HG03045 (cell line): ENCODE results near the gene EPS8L2.

Experiments
- ATAC-seq: cut with Tn5 transposase; IDR thresholded peaks from one replicate; pipeline ENCODE4 v1.9.1; 2021; ENCODE audit warnings: mild to moderate bottlenecking, moderate library complexity; ENCODE audit not compliant: unreplicated experiment

Gene EPS8L2

GRCh38 chr11:748007-748359 is 42.0 kb downstream of the EPS8L2 start:
- peak; percentile 10 for ATAC-seq

GRCh38 chr11:749731-750130 is 43.7 kb downstream of the EPS8L2 start:
- ATAC-seq, result no peak

- ATAC-seq, result no peak
These were observed 54.2 kb downstream of the EPS8L2 start for GRCh38 chr11:760236-760635.

DNA sequence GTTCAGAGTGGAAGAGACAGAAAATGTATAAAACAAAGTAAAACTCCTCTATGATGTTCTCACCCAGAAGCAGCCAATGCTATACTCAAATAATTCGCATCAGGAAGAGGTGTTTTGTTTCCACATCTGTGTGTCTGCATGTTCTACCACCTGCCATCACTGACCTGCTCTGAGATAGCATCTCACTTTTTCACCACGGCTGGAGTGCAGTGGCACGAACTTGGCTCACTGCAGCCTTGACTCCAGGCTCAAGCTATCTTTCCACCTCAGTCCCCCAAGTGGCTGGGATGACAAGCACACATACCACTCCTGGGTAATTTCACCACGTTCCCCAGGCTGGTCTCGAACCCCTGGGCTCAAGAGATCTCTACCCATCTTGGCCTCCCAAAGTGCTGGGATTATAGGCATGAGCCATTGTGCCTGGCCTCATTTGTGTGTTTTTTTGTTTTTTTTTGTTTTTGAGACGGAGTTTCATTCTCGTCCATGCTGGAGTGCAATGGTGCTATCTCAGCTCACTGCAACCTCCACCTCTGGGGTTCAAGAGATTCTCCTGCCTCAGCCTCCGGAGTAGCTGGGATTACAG is 55.6 kb downstream of the EPS8L2 start:
- ATAC-seq, result no peak

DNA sequence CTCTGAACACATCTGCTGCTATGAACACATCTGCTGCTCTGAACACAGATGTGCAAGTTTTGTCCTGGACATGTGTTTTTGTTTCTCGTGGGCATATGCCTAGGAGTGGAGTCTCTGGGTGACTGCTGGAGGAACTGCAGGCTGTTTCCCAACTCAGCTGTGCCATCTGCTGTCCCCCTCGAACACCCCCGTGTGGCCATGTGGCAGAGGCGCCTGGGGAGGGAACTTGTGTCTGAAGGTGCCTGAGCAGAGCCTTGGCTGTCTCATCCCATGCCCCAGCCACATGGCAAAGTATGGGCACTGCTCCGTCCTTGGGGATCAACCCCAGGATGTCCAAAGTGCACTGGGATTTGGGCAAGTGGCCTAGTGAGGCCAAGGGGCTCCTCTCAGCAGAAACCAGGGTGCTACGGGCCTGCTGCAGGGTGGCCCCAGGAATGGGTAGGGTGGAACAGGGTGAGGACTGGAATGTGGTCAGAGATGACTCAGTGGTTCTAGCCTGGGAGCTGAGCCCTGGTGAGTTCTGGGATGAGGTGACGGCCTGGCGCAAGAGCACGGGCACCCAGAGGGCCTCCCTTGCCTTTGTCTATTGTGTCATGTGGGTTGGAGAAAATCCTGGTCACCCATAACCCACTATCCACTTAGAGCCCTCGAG is 56.5 kb downstream of the EPS8L2 start:
- ATAC-seq, result no peak

- no peak for ATAC-seq
These were observed 57.0 kb downstream of the EPS8L2 start for GRCh38 chr11:763073-763463.

- ATAC-seq, result no peak
These were observed 57.7 kb downstream of the EPS8L2 start for GRCh38 chr11:763549-764321.

DNA sequence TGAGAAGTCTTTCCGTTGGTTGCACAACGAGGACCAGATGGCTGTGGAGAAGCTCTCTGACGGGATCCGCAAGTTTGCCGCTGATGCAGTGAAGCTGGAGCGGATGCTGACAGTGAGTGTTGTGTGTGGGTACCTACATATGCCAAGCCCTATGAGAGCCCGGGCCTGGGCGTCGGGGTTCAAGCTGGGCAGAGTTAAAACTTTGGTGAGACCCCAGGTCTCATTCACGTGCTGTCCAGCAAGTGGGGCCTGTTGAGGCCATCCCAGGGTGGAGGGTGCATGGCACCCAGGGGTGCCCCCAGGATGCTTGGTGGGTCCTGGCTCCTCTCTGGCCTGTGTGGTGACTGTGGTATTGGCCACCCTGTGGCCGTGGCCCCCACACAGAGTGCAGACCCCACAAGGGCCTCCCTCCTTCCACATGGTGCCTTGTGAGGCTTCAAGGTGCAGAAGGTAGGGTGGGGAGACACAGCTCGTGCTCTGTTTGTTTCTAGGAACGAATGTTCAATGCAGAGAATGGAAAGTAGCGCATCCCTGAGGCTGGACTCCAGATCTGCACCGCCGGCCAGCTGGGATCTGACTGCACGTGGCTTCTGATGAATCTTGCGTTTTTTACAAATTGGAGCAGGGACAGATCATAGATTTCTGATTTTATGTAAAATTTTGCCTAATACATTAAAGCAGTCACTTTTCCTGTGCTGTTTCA is 58.4 kb downstream of the EPS8L2 start:
- ATAC-seq, result no peak

GRCh38 chr11:765025-765801 is 59.2 kb downstream of the EPS8L2 start:
- no peak for ATAC-seq

DNA sequence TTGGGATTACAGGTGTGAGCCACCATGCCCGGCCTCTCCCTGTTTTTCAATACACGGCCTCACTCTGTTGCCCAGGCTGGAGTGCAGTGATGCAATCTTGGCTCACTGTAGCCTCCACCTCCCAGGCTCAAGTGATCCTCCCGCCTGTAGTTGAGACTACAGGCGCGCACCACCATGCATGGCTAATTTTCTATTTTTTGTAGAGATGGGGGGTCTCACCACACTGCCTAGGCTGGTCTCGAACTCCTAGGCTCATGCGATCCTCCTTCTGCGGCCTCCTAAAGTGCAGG is 59.7 kb downstream of the EPS8L2 start:
- no peak for ATAC-seq

GRCh38 chr11:766106-766935 is 60.3 kb downstream of the EPS8L2 start:
- ATAC-seq, result no peak

- no peak for ATAC-seq
These were observed 60.8 kb downstream of the EPS8L2 start for GRCh38 chr11:766936-767210.

GRCh38 chr11:767238-767637 is 61.2 kb downstream of the EPS8L2 start:
- no peak for ATAC-seq

DNA sequence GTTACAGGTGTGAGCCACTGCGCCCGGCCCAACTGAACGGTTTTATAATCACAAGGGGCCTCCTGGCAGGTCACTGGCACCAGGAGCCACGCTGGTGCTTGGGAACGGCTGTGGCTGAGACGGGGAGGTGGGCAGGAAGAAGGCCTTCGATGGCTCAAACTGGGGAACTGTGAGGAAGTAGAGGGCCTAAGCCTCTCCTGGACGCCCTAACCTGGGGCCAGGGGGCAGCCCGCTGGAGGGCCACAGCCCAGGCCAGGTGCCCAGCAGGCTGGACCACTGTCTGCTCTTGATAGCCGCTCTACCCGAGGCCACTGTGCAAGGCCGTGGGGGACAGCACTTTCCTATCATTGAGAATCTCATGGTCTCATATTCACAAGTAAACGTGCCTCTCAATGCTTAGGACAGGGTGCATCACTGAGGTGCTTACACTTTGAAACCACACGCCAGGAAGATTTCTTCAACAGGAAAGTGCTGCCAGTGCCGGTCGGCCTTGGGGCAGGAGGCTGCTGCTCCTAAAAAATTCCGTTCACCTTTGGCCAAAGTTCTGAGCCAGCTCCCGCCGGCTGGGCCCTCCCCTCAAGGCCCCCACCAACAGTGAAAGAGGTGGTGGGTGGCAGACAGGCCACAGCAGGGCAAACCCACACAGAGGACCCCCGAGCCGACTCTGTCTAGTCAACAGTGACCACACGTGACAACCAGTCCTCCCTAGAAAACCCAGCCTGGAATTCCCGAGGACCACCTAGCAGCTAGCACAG is 64.0 kb downstream of the EPS8L2 start:
- no peak for ATAC-seq

- ATAC-seq, result no peak
These were observed 64.9 kb downstream of the EPS8L2 start for GRCh38 chr11:770642-771616.

- ATAC-seq, result no peak
These were observed 65.7 kb downstream of the EPS8L2 start for GRCh38 chr11:771617-772204.

DNA sequence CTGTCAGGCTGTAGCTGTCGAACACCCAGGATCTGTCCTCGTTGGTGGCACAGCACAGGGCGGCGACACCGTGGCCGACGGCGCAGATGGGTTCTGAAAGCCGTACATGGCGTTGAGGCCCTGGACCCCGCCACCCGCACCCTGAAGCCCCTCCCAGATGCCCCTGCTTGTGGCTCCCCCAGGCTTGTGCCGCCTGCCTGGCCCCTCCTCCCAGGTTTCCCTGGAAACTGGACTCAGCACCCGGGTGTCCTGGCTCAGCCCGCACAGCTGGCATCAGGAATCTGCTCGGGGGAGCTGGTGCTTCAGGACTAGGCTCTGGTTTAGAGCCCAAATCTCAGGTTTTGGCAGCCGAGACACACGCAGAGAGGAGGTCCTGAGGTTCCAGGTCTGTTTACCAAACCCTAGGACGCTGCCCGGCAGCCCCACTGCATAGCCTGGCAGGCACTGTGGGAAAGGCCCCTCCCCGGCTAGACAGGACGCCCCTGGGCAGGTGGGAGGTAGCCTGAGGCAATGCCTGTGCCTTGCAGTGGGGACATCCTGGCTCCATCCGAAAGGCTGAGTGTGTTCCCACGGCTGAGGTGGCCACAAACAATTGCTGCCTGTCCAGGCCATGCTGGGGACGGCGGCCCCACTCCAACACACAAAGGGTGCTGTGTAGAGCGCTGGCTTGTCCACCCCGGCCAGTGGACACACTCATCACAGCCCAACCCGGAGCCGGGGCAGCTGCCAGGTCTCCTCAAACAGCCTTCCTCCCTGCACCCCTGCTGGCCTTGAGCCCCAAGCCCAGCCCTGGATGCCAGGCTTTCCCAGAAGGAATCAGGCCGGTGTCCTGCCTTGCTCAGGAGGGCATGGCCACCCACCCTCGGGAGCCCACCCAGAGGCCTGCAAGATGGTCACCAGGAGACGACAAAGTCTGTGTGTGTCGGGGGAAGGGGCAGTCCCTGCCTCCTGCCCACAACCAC is 66.7 kb downstream of the EPS8L2 start:
- ATAC-seq, result no peak
